ELR (cell line): ENCODE measurements around the gene HECW1.
"Not testable (repeated sequence)": the region's sequence is repeated elsewhere in the genome, so short reads cannot be mapped to it uniquely, and the experiment has no call there.

ENCODE experiments used
- DNase-seq: peaks from one replicate; pipeline ENCODE4 v3.0.0-alpha.2; 2015; ENCODE audit warnings: low read depth

HECW1 gene

GRCh38 chr7:43112459-43112940 lies at the start of gene HECW1:
HECW1 (plus strand) TSS chr7:43112647; CDS start chr7:43243906, 131,259 bp downstream.
- no peak for DNase-seq

GRCh38 chr7:43071604-43072003 lies 40.8 kb upstream of the HECW1 start:
- peak; percentile 36 for DNase-seq

GRCh38 chr7:43072530-43072929 lies 39.9 kb upstream of the HECW1 start:
- DNase-seq: no peak

- not testable (repeated sequence) for DNase-seq
Observed at GRCh38 chr7:43073811-43074210, 38.6 kb upstream of the HECW1 start.

GRCh38 chr7:43076189-43076605 lies 36.2 kb upstream of the HECW1 start:
- DNase-seq: peak; percentile 20

- no peak for DNase-seq
Observed at GRCh38 chr7:43076606-43077005, 35.8 kb upstream of the HECW1 start.

GRCh38 chr7:43077285-43077684 lies 35.2 kb upstream of the HECW1 start:
- no peak for DNase-seq

- DNase-seq: peak; percentile 28
Observed at GRCh38 chr7:43077732-43078391, 34.6 kb upstream of the HECW1 start.

- no peak for DNase-seq
Observed at GRCh38 chr7:43078794-43079193, 33.7 kb upstream of the HECW1 start.

GRCh38 chr7:43081603-43082002 lies 30.8 kb upstream of the HECW1 start:
- no peak for DNase-seq

- DNase-seq: no peak
Observed at GRCh38 chr7:43083106-43083505, 29.3 kb upstream of the HECW1 start.

- DNase-seq: no peak
Observed at GRCh38 chr7:43085017-43085416, 27.4 kb upstream of the HECW1 start.

GRCh38 chr7:43085992-43086391 lies 26.5 kb upstream of the HECW1 start:
- no peak for DNase-seq

- no peak for DNase-seq
Observed at GRCh38 chr7:43092819-43093218, 19.6 kb upstream of the HECW1 start.

- DNase-seq: no peak
Observed at GRCh38 chr7:43096875-43097274, 15.6 kb upstream of the HECW1 start.

- DNase-seq: no peak
Observed at GRCh38 chr7:43099750-43100149, 12.7 kb upstream of the HECW1 start.

GRCh38 chr7:43104874-43105520 lies 7.5 kb upstream of the HECW1 start:
- DNase-seq: no peak

- DNase-seq: no peak
Observed at GRCh38 chr7:43105521-43106120, 6.8 kb upstream of the HECW1 start.

- DNase-seq: peak; percentile 69
Observed at GRCh38 chr7:43108255-43109011, 4.0 kb upstream of the HECW1 start.

GRCh38 chr7:43110791-43111535 lies 1.5 kb upstream of the HECW1 start:
- no peak for DNase-seq

- DNase-seq: no peak
Observed at GRCh38 chr7:43111630-43112458, 603 bp upstream of the HECW1 start.
